ENCODE results near the gene NRCAM.

GRCh38 chr7:108252177-108252576, 204.1 kb downstream of the NRCAM start:
- TF ChIP-seq, protein P1, sequence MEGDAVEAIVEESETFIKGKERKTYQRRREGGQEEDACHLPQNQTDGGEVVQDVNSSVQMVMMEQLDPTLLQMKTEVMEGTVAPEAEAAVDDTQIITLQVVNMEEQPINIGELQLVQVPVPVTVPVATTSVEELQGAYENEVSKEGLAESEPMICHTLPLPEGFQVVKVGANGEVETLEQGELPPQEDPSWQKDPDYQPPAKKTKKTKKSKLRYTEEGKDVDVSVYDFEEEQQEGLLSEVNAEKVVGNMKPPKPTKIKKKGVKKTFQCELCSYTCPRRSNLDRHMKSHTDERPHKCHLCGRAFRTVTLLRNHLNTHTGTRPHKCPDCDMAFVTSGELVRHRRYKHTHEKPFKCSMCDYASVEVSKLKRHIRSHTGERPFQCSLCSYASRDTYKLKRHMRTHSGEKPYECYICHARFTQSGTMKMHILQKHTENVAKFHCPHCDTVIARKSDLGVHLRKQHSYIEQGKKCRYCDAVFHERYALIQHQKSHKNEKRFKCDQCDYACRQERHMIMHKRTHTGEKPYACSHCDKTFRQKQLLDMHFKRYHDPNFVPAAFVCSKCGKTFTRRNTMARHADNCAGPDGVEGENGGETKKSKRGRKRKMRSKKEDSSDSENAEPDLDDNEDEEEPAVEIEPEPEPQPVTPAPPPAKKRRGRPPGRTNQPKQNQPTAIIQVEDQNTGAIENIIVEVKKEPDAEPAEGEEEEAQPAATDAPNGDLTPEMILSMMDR (IDR thresholded peaks at IDR 0.05), result no peak
- TF ChIP-seq EZH2 (IDR thresholded peaks at IDR 0.05; ENCODE audit: borderline replicate concordance, insufficient read depth, low read depth, low read length, poor library complexity, severe bottlenecking), result no peak

Measured in B cell (primary cell).